Stimulated activated naive CD4-positive, alpha-beta T cell (primary cell): ENCODE measurements around the gene PARP11.

Experiments used
- DNase-seq, 6 experiments: peaks; one replicate each; lab custom pipeline; 2025; lab: John Stamatoyannopoulos, UW

The PARP11 gene

DNA sequence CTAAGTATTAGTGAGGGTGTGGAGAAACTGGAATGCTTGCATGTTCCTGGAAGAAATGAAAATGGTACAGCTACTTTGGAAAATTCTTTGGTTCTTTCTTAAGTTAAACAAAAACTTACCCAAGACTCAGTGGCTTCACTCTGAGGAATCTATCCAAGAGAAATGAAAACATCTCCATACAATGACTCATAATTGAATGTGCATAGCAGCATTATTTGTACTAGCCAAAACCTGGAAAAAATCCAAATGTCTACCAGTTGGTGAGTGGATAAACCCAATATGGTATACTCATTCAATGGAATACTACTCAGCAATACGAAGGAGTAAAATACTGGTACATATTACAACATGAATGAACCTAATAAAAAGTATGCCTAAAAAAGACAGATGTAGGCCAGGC, 102.3 kb downstream of the PARP11 start:
- no peak for DNase-seq

DNA sequence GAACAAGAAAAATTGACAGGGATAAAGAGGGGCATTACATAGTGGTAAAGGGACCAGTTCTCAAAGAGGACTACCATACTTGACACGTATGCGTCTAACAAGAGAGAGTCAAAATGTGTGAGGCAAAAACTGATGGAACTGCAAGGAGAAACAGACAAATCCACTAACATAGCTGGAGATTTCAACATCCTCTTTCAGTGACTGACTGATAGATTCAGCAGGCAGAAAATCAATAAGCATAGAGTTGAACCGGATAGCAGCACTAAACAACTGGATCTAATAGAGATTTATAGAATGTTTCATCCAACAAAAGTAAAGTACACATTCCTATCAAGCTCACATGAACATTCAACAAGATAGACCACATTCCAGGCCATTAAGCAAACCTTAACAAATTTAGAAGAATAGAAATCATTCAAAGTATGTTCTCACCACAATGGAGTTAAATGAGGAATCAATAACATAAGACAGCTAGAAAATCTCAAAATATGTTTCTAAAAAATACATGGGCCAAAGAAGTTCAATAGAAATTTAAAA, 104.2 kb downstream of the PARP11 start:
- no peak for DNase-seq

DNA sequence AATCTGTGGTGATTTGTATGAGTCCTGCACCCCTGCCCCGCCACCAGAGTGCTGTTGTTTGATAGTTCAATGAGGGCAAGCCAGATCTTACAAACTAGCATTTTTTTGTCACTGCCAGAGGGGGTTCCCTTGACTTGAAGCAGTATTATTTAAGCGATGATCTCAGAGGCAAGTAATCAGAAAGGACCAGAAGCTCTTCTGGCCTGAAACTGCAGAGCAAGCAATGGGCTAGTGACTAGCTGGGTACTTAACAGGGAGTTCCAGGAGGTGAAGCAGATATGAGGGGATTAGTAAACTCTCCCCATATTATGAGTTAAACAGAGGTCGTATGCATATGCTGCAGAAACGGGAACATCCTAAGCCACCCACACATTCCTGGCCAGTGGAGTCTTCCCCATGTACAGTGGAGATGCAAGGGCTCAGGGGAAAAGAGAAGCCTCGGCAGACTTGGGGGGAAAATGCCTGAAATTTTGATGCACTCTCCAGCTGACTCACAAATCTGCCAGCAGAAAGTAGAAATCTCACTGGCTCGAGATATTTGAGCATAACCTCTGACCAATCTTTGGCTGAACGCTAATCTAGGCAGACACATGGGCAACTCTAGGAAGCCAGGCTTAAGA, 112.0 kb downstream of the PARP11 start:
- DNase-seq, result no peak

DNA sequence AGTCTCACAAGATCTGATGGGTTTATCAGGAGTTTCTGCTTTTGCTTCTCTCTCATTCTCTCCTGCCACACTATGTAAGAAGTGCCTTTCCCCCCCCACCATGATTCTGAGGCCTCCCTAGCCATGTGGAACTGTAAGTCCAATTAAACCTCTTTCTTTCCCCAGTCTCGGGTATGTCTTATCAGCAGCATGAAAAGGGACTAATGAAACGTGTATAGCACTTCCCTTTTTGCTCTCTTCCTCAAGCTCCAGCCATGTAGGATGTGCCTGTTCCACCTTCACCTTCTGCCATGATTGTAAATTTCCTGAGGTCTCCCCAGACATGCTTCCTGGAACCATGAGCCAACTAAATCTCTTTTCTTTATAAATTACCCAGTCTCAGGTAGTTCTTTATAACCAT, 113.3 kb downstream of the PARP11 start:
- no peak for DNase-seq
